ENCODE data around the gene AQP5.

AQP5 gene

GRCh38 chr12:49966511-49967041 lies 4.9 kb downstream of the AQP5 start:
- no peak for DNase-seq

- peak; percentile 99 for DNase-seq
Measured at GRCh38 chr12:49967042-49967776, 5.5 kb downstream of the AQP5 start.

GRCh38 chr12:49967777-49968250 lies 6.1 kb downstream of the AQP5 start:
- no peak for DNase-seq

GRCh38 chr12:49968471-49968870 lies 6.8 kb downstream of the AQP5 start:
- DNase-seq, result no peak

GRCh38 chr12:49969027-49969426 lies 7.4 kb downstream of the AQP5 start:
- DNase-seq, result no peak

- no peak for DNase-seq
Measured at GRCh38 chr12:49969651-49970429, 8.2 kb downstream of the AQP5 start.

GRCh38 chr12:49970658-49971057 lies 9.0 kb downstream of the AQP5 start:
- no peak for DNase-seq

- no peak for DNase-seq
Measured at GRCh38 chr12:49971141-49971540, 9.5 kb downstream of the AQP5 start.

- no peak for DNase-seq
Measured at GRCh38 chr12:49972129-49972528, 10.5 kb downstream of the AQP5 start.

- no peak for DNase-seq
Measured at GRCh38 chr12:49972641-49973360, 11.1 kb downstream of the AQP5 start, which contains the start of gene AQP6. Gene AQP6, plus strand, starts transcription at chr12:49972947. Its CDS starts 227 bp downstream, at chr12:49973174.

- no peak for DNase-seq
Measured at GRCh38 chr12:49973361-49973830, 11.7 kb downstream of the AQP5 start.

GRCh38 chr12:49974231-49974675 lies 12.6 kb downstream of the AQP5 start:
- DNase-seq, result no peak

- DNase-seq, result no peak
Measured at GRCh38 chr12:49974677-49975317, 13.1 kb downstream of the AQP5 start.

GRCh38 chr12:49975318-49975761 lies 13.7 kb downstream of the AQP5 start:
- DNase-seq, result no peak

- DNase-seq, result no peak
Measured at GRCh38 chr12:49976557-49976956, 14.9 kb downstream of the AQP5 start.

- no peak for DNase-seq
Measured at GRCh38 chr12:49978125-49978524, 16.5 kb downstream of the AQP5 start.

- DNase-seq, result no peak
Measured at GRCh38 chr12:49979016-49979586, 17.4 kb downstream of the AQP5 start.

- no peak for DNase-seq
Measured at GRCh38 chr12:49979791-49980190, 18.1 kb downstream of the AQP5 start.

- DNase-seq, result no peak
Measured at GRCh38 chr12:49980501-49981349, 19.1 kb downstream of the AQP5 start.

GRCh38 chr12:49982246-49983087 lies 20.8 kb downstream of the AQP5 start:
- DNase-seq, result no peak
